ENCODE results near the gene MAP2K6. TPM values are rescaled to one million over a fixed set of nuclear protein-coding genes. Genes with fewer than 3 reads are reported as not detected.

MAP2K6 gene
- total RNA-seq, 2 donors from 2014 or later, result 59.0 to 83.3 TPM

DNA sequence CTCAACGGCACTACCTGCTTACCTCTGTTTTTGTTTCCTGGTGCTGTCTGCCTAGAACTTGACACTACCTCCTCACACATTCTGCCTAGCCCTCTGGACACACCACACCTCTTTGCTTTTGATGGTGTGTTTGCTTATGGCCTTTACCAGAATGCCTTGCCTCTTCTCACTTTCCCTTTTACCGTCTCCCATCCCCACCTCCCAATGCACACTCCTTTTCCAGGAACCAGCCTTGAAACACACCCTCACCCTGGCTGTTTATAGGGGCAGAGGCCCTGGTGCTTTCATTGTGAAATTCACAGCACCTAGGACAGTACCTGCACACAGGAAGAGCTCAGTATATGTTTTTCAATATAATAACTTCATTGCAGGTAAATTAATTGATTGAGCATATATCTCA lies 56.2 kb downstream of the MAP2K6 start:
- DNase-seq, result peak; percentile 88
- no peak overlapping the region for H3K4me3 ChIP-seq
- no peaks in the 10 kb centered on the region for H3K36me3 ChIP-seq
- H3K4me1 ChIP-seq, result peaks cover 22% of the 10 kb centered on the region
- intact Hi-C loops (cut with DNase I), result no loop called here
- TF ChIP-seq, protein P1, sequence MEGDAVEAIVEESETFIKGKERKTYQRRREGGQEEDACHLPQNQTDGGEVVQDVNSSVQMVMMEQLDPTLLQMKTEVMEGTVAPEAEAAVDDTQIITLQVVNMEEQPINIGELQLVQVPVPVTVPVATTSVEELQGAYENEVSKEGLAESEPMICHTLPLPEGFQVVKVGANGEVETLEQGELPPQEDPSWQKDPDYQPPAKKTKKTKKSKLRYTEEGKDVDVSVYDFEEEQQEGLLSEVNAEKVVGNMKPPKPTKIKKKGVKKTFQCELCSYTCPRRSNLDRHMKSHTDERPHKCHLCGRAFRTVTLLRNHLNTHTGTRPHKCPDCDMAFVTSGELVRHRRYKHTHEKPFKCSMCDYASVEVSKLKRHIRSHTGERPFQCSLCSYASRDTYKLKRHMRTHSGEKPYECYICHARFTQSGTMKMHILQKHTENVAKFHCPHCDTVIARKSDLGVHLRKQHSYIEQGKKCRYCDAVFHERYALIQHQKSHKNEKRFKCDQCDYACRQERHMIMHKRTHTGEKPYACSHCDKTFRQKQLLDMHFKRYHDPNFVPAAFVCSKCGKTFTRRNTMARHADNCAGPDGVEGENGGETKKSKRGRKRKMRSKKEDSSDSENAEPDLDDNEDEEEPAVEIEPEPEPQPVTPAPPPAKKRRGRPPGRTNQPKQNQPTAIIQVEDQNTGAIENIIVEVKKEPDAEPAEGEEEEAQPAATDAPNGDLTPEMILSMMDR (IDR thresholded peaks at IDR 0.05), result no peak
- no peaks in the 10 kb centered on the region for H3K27me3 ChIP-seq
- peak overlapping the region; percentile 76 for H3K27ac ChIP-seq
- no peak overlapping the region for H3K9ac ChIP-seq (ENCODE audit: low read depth in 2 of 2, low read length in 2 of 2)
- H3K9me3 ChIP-seq, result no peaks in the 10 kb centered on the region

DNA sequence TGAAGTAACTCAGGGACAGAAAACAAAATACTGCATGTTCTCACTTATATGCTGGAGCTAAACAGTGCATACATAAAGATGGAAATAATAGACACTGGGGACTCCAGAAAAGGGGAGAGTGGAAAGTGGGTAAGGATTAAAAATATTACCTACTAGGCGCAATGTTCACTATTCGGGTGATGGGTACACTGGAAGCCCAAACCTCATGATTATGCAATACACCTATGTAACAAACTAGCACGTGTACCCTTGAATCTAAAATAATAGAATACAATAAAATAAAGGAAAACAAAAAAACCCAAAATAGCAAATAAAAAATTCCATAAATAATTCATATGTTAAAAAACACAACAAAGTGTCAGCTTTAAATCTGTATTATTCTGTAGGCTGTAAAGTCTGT lies 56.9 kb downstream of the MAP2K6 start:
- intact Hi-C loops (cut with DNase I), result no loop called here
- H3K9me3 ChIP-seq, result no peaks in the 10 kb centered on the region
- DNase-seq, result no peak
- peak overlapping the region; percentile 59 for H3K27ac ChIP-seq
- peaks cover 22% of the 10 kb centered on the region for H3K4me1 ChIP-seq
- no peak overlapping the region for H3K4me3 ChIP-seq
- no peaks in the 10 kb centered on the region for H3K36me3 ChIP-seq
- H3K9ac ChIP-seq (ENCODE audit: low read depth in 2 of 2, low read length in 2 of 2), result no peak overlapping the region
- TF ChIP-seq, protein P1 (IDR thresholded peaks at IDR 0.05), result no peak
- H3K27me3 ChIP-seq, result no peaks in the 10 kb centered on the region

DNA sequence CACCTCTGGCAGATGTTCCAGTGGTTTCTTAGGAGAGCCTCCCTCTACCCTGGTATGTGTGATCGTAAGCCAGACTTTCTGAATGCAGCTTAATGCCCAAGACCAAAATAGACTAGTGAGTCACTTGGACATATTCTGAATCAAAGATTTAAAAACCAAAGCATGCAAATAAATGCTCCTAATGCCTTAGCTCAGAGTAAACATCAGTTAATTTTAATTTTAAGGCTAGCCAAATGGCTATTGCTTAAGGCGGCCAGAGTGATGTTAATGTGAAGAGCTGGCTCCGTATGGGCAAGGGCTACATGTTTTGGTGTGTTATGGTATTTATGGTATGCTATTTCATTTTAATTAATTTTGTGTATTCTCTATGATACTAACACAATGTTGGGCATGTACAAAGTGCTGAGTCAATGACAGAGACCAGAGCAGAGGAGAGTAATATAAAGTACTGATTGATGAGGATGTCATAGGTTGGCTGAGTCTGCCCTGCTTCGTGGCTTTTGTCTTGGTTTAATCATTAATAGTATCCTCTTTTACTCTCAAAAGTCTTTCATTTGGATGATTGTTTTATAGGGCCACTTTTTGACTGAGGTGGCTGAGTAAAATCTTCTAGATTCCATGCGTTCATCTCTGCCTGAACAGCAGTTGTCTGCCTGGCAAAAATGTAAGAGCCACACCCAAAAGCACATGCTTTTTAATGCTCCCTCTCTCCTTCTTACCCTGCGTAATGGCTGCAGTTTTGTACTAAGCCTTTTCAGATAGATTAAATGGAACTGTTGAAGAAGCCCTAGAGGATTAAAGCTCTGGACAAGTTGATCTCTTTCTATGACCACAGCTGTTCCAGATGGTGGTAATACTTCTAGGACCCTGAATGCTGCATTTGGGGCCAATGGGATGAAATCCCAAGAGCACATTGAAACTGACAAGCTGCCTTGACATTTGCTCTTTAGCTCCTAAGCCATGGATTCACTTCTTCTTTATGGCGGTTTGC lies 59.6 kb downstream of the MAP2K6 start:
- TF ChIP-seq, protein P1 (IDR thresholded peaks at IDR 0.05), result no peak
- H3K36me3 ChIP-seq, result no peaks in the 10 kb centered on the region
- H3K27me3 ChIP-seq, result no peaks in the 10 kb centered on the region
- H3K9me3 ChIP-seq, result no peaks in the 10 kb centered on the region
- DNase-seq, result no peak
- peak overlapping the region; percentile 26 for H3K27ac ChIP-seq
- H3K4me3 ChIP-seq, result no peak overlapping the region
- intact Hi-C loops (cut with DNase I), result no loop called here
- H3K9ac ChIP-seq (ENCODE audit: low read depth in 2 of 2, low read length in 2 of 2), result peak overlapping the region in 1 of 2 donors; percentile 57
- H3K4me1 ChIP-seq, result peaks cover 18% of the 10 kb centered on the region

DNA sequence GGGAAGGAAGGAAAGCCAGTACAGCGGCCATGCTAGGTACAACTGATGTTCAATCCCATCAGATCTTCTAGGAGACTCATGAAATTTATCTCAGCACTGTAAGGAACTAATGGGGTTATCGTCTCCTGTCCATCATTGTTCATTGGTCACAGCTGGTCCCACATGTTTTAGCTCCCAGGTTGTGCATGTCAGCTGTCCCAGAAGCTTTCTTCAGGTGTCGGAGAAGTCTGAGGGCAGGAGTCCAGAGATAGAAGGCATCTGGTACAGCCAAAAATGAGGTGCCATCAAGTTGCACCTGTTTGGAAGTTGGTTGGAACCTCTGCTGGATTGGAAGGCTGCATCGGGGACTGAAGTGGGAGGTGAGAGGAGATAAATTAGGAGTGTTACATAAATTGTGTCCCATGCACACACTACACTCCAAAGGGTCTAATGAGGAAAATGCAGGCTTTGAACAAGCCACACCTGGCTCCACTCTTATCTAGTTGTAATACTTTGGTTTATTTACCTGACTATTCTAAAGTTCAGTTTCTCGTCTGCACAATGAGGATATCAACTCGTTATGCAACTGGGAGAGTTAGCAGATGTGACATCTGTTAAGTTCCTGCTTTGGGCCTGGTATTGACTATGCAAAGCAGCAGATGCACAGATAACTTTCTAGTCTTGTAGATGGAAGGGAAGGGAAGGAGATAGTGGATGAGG lies 62.9 kb downstream of the MAP2K6 start:
- TF ChIP-seq, protein P1 (IDR thresholded peaks at IDR 0.05), result no peak
- Histone ChIP-seq H3K9me3 (no peaks in the 10 kb centered on the region), H3K4me1 (peaks cover 2% of the 10 kb centered on the region), H3K36me3 (no peaks in the 10 kb centered on the region), H3K27me3 (no peaks in the 10 kb centered on the region), H3K9ac (ENCODE audit: low read depth in 2 of 2, low read length in 2 of 2) (peak overlapping the region in 1 of 2 donors; percentile 22), H3K27ac (peak overlapping the region; percentile 77), H3K4me3 (no peak overlapping the region)
- no peak for DNase-seq
- intact Hi-C loops (cut with DNase I), result no loop called here

DNA sequence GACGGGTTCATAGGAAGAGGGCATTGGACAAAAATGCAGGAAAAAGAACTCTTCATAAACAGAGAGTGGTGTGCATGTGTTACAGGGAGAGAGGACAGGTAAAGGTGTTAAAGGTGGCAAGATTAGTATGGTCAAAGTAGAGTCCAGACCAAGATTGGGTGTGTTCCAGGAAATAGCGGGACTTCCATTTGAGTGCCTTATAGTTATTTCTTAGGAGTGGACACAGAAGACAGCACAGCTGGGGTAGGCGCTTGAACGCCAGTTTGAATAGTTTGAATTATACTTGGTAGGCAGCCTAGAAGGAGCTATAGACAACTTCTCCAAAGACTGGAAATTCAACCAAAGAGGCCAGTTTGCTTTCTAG lies 63.4 kb downstream of the MAP2K6 start:
- H3K36me3 ChIP-seq, result no peaks in the 10 kb centered on the region
- peaks cover 2% of the 10 kb centered on the region for H3K4me1 ChIP-seq
- intact Hi-C loops (cut with DNase I), result no loop called here
- DNase-seq, result no peak
- H3K27ac ChIP-seq, result peak overlapping the region; percentile 77
- H3K27me3 ChIP-seq, result no peaks in the 10 kb centered on the region
- no peak overlapping the region for H3K4me3 ChIP-seq
- H3K9ac ChIP-seq (ENCODE audit: low read depth in 2 of 2, low read length in 2 of 2), result peak overlapping the region in 1 of 2 donors; percentile 22
- no peaks in the 10 kb centered on the region for H3K9me3 ChIP-seq
- TF ChIP-seq, protein P1 (IDR thresholded peaks at IDR 0.05), result no peak

Data from colonic mucosa (tissue), 4 donors.